ENCODE results near the gene VWA8. TPM values are rescaled to one million over a fixed set of nuclear protein-coding genes. Genes with fewer than 3 reads are reported as not detected.

Gene VWA8
- total RNA-seq, 1 donor from 2014 or later: 12.2 TPM

DNA sequence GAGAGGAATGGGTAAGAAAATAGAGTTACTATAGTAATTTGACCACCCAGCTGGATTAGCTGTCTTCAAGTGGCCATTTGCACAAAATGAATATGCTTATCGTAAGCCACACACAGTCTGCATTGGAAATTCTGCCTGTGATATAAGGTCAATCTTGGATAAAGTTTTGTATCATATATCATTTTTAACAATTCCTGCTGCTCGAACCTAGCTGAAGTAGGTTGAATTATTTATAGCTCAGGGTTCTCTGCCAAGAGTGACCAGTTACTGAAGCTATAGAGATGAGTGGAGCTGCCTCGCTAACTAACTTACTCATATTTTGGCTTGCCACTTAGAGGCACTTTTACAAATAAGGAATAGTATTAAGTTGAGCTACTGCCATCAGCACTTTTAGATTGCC lies 282.7 kb downstream of the VWA8 start:
- Mint-ChIP-seq H3K4me3 (ENCODE audit: unreplicated experiment) (no peak overlapping the region), H3K36me3 (ENCODE audit: low read depth) (peaks cover 3% of the 10 kb centered on the region), H3K27me3 (ENCODE audit: low read depth) (no peaks in the 10 kb centered on the region), H3K9me3 (ENCODE audit: low read depth) (no peaks in the 10 kb centered on the region), H3K4me1 (ENCODE audit: low read depth) (peaks cover 12% of the 10 kb centered on the region), H3K27ac (ENCODE audit: unreplicated experiment) (peak overlapping the region; percentile 30)
- DNase-seq (ENCODE audit: low spot score): no peak
- TF ChIP-seq, protein P1, sequence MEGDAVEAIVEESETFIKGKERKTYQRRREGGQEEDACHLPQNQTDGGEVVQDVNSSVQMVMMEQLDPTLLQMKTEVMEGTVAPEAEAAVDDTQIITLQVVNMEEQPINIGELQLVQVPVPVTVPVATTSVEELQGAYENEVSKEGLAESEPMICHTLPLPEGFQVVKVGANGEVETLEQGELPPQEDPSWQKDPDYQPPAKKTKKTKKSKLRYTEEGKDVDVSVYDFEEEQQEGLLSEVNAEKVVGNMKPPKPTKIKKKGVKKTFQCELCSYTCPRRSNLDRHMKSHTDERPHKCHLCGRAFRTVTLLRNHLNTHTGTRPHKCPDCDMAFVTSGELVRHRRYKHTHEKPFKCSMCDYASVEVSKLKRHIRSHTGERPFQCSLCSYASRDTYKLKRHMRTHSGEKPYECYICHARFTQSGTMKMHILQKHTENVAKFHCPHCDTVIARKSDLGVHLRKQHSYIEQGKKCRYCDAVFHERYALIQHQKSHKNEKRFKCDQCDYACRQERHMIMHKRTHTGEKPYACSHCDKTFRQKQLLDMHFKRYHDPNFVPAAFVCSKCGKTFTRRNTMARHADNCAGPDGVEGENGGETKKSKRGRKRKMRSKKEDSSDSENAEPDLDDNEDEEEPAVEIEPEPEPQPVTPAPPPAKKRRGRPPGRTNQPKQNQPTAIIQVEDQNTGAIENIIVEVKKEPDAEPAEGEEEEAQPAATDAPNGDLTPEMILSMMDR (IDR thresholded peaks at IDR 0.05): no peak

GRCh38 chr13:41675306-41675705 lies 285.6 kb downstream of the VWA8 start:
- Mint-ChIP-seq H3K9me3 (ENCODE audit: low read depth) (no peaks in the 10 kb centered on the region), H3K36me3 (ENCODE audit: low read depth) (peaks cover 3% of the 10 kb centered on the region), H3K27me3 (ENCODE audit: low read depth) (no peaks in the 10 kb centered on the region), H3K4me3 (ENCODE audit: unreplicated experiment) (no peak overlapping the region), H3K27ac (ENCODE audit: unreplicated experiment) (no peak overlapping the region), H3K4me1 (ENCODE audit: low read depth) (peaks cover 12% of the 10 kb centered on the region)
- TF ChIP-seq, protein P1 (IDR thresholded peaks at IDR 0.05): no peak
- no peak for DNase-seq (ENCODE audit: low spot score)

DNA sequence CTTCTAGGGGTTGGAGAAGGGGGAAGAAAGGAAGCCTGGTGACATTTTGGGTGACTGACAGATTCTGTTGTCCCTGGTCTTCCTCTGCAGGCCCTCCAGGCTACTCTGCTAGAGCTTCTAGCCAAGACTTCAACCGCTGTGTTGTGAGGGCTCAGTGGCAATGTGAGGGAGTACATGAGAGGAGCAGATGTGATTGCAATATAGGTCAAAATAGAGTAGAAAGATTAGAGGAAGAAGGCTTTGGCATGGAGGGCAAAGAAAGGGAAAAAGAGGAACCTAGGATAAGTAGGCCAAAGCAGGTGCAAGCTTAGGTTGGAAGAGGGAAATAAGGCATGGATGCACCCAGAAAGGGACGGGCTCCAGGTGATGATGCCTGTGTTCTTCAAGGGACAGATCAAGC lies 286.7 kb downstream of the VWA8 start:
- Mint-ChIP-seq H3K9me3 (ENCODE audit: low read depth) (no peaks in the 10 kb centered on the region), H3K27ac (ENCODE audit: unreplicated experiment) (peak overlapping the region; percentile 24), H3K4me3 (ENCODE audit: unreplicated experiment) (no peak overlapping the region), H3K4me1 (ENCODE audit: low read depth) (peaks cover 12% of the 10 kb centered on the region), H3K27me3 (ENCODE audit: low read depth) (no peaks in the 10 kb centered on the region), H3K36me3 (ENCODE audit: low read depth) (peaks cover 3% of the 10 kb centered on the region)
- DNase-seq (ENCODE audit: low spot score): no peak
- TF ChIP-seq, protein P1 (IDR thresholded peaks at IDR 0.05): no peak

- TF ChIP-seq, protein P1 (IDR thresholded peaks at IDR 0.05): no peak
- no peaks in the 10 kb centered on the region for H3K9me3 Mint-ChIP-seq (ENCODE audit: low read depth)
- DNase-seq (ENCODE audit: low spot score): no peak
- H3K4me1 Mint-ChIP-seq (ENCODE audit: low read depth): peaks cover 8% of the 10 kb centered on the region
- H3K27me3 Mint-ChIP-seq (ENCODE audit: low read depth): no peaks in the 10 kb centered on the region
- H3K4me3 Mint-ChIP-seq (ENCODE audit: unreplicated experiment): no peak overlapping the region
- H3K27ac Mint-ChIP-seq (ENCODE audit: unreplicated experiment): no peak overlapping the region
- H3K36me3 Mint-ChIP-seq (ENCODE audit: low read depth): peaks cover 3% of the 10 kb centered on the region
Measured at GRCh38 chr13:41673640-41674039, 287.3 kb downstream of the VWA8 start.

GRCh38 chr13:41670873-41671443 lies 290.0 kb downstream of the VWA8 start:
- Mint-ChIP-seq H3K4me3 (ENCODE audit: unreplicated experiment) (no peak overlapping the region), H3K9me3 (ENCODE audit: low read depth) (no peaks in the 10 kb centered on the region), H3K27me3 (ENCODE audit: low read depth) (no peaks in the 10 kb centered on the region), H3K27ac (ENCODE audit: unreplicated experiment) (no peak overlapping the region), H3K4me1 (ENCODE audit: low read depth) (no peaks in the 10 kb centered on the region), H3K36me3 (ENCODE audit: low read depth) (peaks cover 3% of the 10 kb centered on the region)
- no peak for DNase-seq (ENCODE audit: low spot score)
- TF ChIP-seq, protein P1 (IDR thresholded peaks at IDR 0.05): no peak
